ENCODE results near the gene TPM2. TPM values are rescaled to one million over a fixed set of nuclear protein-coding genes. Genes with fewer than 3 reads are reported as not detected.

The TPM2 gene
- total RNA-seq, 1 donor from 2014 or later = 161 TPM

DNA sequence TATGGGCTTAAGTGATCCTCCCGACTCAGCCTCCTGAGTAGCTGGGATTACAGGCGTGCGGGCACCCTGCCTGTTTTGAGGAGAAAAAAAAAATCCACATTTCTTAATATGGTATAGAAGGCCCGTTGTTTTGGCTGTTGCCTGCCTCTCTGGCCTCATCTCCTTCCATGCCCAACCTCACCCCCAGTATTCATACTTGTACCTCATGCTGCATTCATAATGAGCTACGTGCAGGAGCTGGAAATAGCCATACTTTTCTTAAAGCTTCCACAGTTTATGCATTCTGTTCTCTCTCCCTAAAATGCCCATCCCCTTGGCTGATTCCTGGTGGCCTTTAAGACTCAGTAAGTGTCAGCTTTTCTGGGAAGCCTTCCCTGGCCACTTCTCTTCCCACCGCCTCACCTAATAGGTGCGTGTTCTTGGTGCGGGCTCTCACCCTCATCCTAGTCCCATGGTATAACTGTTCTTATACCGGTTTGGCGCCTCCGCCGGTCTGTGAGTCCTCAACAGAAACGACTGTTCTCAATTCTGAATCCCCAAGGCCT lies 2.1 kb upstream of the TPM2 start:
- Histone ChIP-seq H3K36me3 (peaks cover 8% of the 10 kb centered on the region), H3K9me3 (no peaks in the 10 kb centered on the region), H3K27me3 (no peaks in the 10 kb centered on the region), H3K27ac (peak overlapping the region; percentile 83), H3K4me1 (peaks cover 23% of the 10 kb centered on the region), H3K4me3 (no peak overlapping the region)
- ATAC-seq = no peak
- no peak for DNase-seq
- TF ChIP-seq, protein P1, sequence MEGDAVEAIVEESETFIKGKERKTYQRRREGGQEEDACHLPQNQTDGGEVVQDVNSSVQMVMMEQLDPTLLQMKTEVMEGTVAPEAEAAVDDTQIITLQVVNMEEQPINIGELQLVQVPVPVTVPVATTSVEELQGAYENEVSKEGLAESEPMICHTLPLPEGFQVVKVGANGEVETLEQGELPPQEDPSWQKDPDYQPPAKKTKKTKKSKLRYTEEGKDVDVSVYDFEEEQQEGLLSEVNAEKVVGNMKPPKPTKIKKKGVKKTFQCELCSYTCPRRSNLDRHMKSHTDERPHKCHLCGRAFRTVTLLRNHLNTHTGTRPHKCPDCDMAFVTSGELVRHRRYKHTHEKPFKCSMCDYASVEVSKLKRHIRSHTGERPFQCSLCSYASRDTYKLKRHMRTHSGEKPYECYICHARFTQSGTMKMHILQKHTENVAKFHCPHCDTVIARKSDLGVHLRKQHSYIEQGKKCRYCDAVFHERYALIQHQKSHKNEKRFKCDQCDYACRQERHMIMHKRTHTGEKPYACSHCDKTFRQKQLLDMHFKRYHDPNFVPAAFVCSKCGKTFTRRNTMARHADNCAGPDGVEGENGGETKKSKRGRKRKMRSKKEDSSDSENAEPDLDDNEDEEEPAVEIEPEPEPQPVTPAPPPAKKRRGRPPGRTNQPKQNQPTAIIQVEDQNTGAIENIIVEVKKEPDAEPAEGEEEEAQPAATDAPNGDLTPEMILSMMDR (IDR thresholded peaks at IDR 0.05) = no peak
- intact Hi-C loops (cut with DNase I) = no loop called here

DNA sequence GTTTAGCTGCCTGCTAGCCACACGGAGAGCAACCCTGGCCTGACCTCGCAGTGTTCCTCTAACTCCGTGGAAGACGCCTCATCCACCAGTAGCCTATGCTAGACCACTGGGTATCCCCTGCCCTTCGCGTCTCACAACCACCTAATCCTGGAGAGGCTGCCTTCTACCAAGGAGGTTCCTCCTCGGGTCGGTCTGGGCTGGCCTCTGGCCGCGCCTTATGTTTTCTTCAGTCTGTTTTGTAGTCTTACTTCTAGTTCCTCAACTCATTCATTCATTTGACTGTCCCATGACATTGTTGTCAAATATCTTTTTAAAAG lies 1.6 kb upstream of the TPM2 start:
- peak; percentile 44 for ATAC-seq
- Histone ChIP-seq H3K9me3 (no peaks in the 10 kb centered on the region), H3K27ac (peak overlapping the region; percentile 83), H3K27me3 (no peaks in the 10 kb centered on the region), H3K36me3 (peaks cover 4% of the 10 kb centered on the region), H3K4me1 (peaks cover 21% of the 10 kb centered on the region), H3K4me3 (peak overlapping the region; percentile 76)
- intact Hi-C loops (cut with DNase I) = no loop called here
- DNase-seq = no peak
- TF ChIP-seq, protein P1 (IDR thresholded peaks at IDR 0.05) = no peak

- TF ChIP-seq, protein P1 (IDR thresholded peaks at IDR 0.05) = no peak
- H3K4me1 ChIP-seq = peaks cover 16% of the 10 kb centered on the region
- ATAC-seq (peak; percentile 78), DNase-seq (peak; percentile 83)
- H3K4me3 ChIP-seq = peak overlapping the region; percentile 76
- no peaks in the 10 kb centered on the region for H3K36me3 ChIP-seq
- intact Hi-C loops (cut with DNase I) = no loop called here
- no peaks in the 10 kb centered on the region for H3K27me3 ChIP-seq
- H3K27ac ChIP-seq = peak overlapping the region; percentile 83
- no peaks in the 10 kb centered on the region for H3K9me3 ChIP-seq
These were observed 1.0 kb upstream of the TPM2 start for GRCh38 chr9:35690614-35691333.

GRCh38 chr9:35690294-35690613 lies 529 bp upstream of the TPM2 start:
- Histone ChIP-seq H3K36me3 (peaks cover 2% of the 10 kb centered on the region), H3K27me3 (no peaks in the 10 kb centered on the region), H3K9me3 (no peaks in the 10 kb centered on the region), H3K27ac (peak overlapping the region; percentile 83), H3K4me3 (peak overlapping the region; percentile 76), H3K4me1 (peaks cover 15% of the 10 kb centered on the region)
- ATAC-seq (no peak), DNase-seq (no peak)
- TF ChIP-seq, protein P1 (IDR thresholded peaks at IDR 0.05) = no peak
- intact Hi-C loops (cut with DNase I) = no loop called here

DNA sequence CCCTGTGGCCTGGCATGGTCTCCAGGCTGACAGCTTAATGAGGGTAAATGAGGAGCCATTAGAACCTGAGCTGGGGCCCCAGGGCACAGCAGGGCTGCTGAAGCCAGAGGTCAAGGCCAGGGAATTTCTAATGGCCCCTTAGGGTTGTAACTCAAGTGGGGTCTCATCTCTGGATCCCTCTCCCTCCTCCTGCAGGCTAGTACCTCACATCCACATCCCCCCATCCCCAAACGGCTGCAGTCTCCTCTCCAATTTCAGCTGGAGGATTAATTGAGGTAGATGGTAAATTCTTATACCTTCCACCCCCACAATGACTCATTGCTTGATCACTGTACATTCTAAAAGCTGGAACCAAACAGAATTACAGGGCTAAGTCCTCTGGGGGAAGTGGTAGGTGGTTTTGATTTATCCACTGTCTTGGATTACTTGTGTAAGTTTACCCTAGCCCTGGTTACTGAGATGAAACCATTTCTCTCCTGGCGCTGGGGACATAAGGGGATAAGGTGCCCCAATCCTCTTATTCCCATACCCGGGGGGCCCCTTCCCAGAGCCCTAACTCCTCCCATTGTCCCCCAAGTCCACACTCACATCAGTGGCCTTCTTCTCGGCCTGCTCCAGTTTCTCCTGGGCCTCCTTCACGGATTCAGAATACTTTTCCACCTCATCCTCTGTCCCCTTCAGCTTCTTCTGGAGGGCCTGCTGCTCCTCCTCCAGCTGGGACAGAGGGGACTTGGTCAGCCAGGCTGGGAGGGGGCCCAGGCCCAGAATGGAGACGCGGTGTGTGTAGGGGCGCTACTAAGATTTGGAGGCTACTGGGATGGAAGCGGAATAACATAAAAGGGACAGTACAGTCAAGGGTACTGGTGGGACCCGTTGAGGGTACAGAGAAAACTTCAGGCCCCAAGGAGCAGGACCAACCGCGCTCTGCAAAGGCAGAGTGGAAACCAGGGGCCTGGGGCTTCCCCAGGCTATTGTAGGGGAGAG lies 875 bp downstream of the TPM2 start:
- intact Hi-C loops (cut with DNase I) = no loop called here
- peaks cover 15% of the 10 kb centered on the region for H3K4me1 ChIP-seq
- peaks cover 5% of the 10 kb centered on the region for H3K36me3 ChIP-seq
- no peaks in the 10 kb centered on the region for H3K9me3 ChIP-seq
- TF ChIP-seq, protein P1 (IDR thresholded peaks at IDR 0.05) = no peak
- DNase-seq = no peak
- H3K4me3 ChIP-seq = peak overlapping the region; percentile 76
- ATAC-seq = no peak
- H3K27ac ChIP-seq = peak overlapping the region; percentile 83
- H3K27me3 ChIP-seq = no peaks in the 10 kb centered on the region

Measured in upper lobe of right lung (tissue), 1 donor.